Astrocyte (in vitro differentiated cells and primary cell): ENCODE measurements around the gene UBL4B. TPM values are rescaled to one million over a fixed set of nuclear protein-coding genes. Genes with fewer than 3 reads are reported as not detected.
A peak's percentile ranks its signal among the peaks of the same experiment; 100 is the strongest.

Experiments
- DNase-seq: peaks from one replicate; pipeline ENCODE4 v3.0.0-alpha.2; 2010; ENCODE audit warnings: low read depth
- FAIRE-seq: peaks from 2 replicates; lab custom pipeline; 2011; peaks lifted over from hg19 to GRCh38; lab: Jason Lieb, UNC
- H2AFZ ChIP-seq: 2 replicates; pipeline ENCODE4 v1.6.0; 2012; ENCODE audit warnings: low read depth, low read length, inconsistent platforms
- H3K27ac ChIP-seq: 2 replicates; pipeline ENCODE4 v1.5.1; 2011; ENCODE audit warnings: low read depth, low read length, inconsistent platforms
- H3K27me3 ChIP-seq: 2 replicates; pipeline ENCODE4 v1.6.0; 2011; ENCODE audit warnings: low read length, inconsistent platforms; ENCODE audit not compliant: insufficient read depth
- H3K36me3 ChIP-seq: 2 replicates; pipeline ENCODE4 v1.5.1; 2011; ENCODE audit warnings: low read length, inconsistent platforms; ENCODE audit not compliant: insufficient read depth
- H3K4me1 ChIP-seq: 2 replicates; pipeline ENCODE4 v1.5.1; 2011; ENCODE audit warnings: low read length, inconsistent platforms; ENCODE audit not compliant: insufficient read depth
- H3K4me2 ChIP-seq: 2 replicates; pipeline ENCODE4 v1.6.0; 2012; ENCODE audit warnings: low read length, inconsistent platforms
- H3K4me3 ChIP-seq: 2 replicates; pipeline ENCODE4 v1.5.1; 2011; ENCODE audit warnings: low read depth, mild to moderate bottlenecking, low read length, inconsistent platforms; ENCODE audit not compliant: insufficient read depth
- H3K79me2 ChIP-seq: 2 replicates; pipeline ENCODE4 v1.6.0; 2012; ENCODE audit warnings: mild to moderate bottlenecking, low read length, inconsistent platforms; ENCODE audit not compliant: insufficient read depth
- H3K9ac ChIP-seq: 2 replicates; pipeline ENCODE4 v1.6.0; 2012; ENCODE audit warnings: mild to moderate bottlenecking, low read length, inconsistent platforms
- H3K9me3 ChIP-seq: 2 replicates; pipeline ENCODE4 v1.5.1; 2012; ENCODE audit warnings: low read depth, mild to moderate bottlenecking, low read length, inconsistent platforms; ENCODE audit not compliant: insufficient read depth
- H4K20me1 ChIP-seq: 2 replicates; pipeline ENCODE4 v1.6.0; 2012; ENCODE audit warnings: low read length, inconsistent platforms; ENCODE audit not compliant: insufficient read depth
- H3K27ac Mint-ChIP-seq: one replicate; pipeline ENCODE4 v1.8.0; 2021; ENCODE audit warnings: mild to moderate bottlenecking, mixed read lengths; ENCODE audit not compliant: unreplicated experiment
- H3K27me3 Mint-ChIP-seq: one replicate; pipeline ENCODE4 v1.8.0; 2021; ENCODE audit warnings: low read depth, mixed read lengths; ENCODE audit not compliant: unreplicated experiment
- H3K36me3 Mint-ChIP-seq: one replicate; pipeline ENCODE4 v1.8.0; 2021; ENCODE audit warnings: low read depth, mixed read lengths; ENCODE audit not compliant: unreplicated experiment
- H3K4me1 Mint-ChIP-seq: one replicate; pipeline ENCODE4 v1.8.0; 2021; ENCODE audit warnings: low read depth, mixed read lengths; ENCODE audit not compliant: unreplicated experiment
- H3K4me3 Mint-ChIP-seq: one replicate; pipeline ENCODE4 v1.8.0; 2021; ENCODE audit warnings: mild to moderate bottlenecking, moderate library complexity, mixed read lengths; ENCODE audit not compliant: unreplicated experiment
- H3K9me3 Mint-ChIP-seq: one replicate; pipeline ENCODE4 v1.8.0; 2021; ENCODE audit warnings: mild to moderate bottlenecking, mixed read lengths; ENCODE audit not compliant: unreplicated experiment
- CTCF ChIP-seq: IDR thresholded peaks from 2 replicates; pipeline ENCODE4 v1.5.1; 2011; ENCODE audit warnings: low read depth, mild to moderate bottlenecking, inconsistent platforms, low read length, moderate library complexity; ENCODE audit not compliant: insufficient read depth
- EZH2 ChIP-seq: IDR thresholded peaks from 2 replicates; pipeline ENCODE4 v1.6.1; 2012; ENCODE audit warnings: mild to moderate bottlenecking, low read length, inconsistent platforms; ENCODE audit not compliant: insufficient read depth
- total RNA-seq: library from RNA; stranded (reverse); gene quantifications from 2 replicates; pipeline ENCODE4 v1.2.1, GENCODE V29; 2021

Gene UBL4B
- total RNA-seq, 1 donor from 2014 or later = not detected

GRCh38 chr1:110088739-110089316, 23.4 kb upstream of the UBL4B start:
- no peak for DNase-seq
- H4K20me1 ChIP-seq = no peaks in the 10 kb centered on the region
- Mint-ChIP-seq H3K36me3 (peaks cover 2% of the 10 kb centered on the region), H3K27ac (no peak overlapping the region), H3K4me1 (peaks cover 18% of the 10 kb centered on the region), H3K27me3 (peaks cover 74% of the 10 kb centered on the region), H3K4me3 (no peak overlapping the region), H3K9me3 (no peaks in the 10 kb centered on the region)
- peaks cover 10% of the 10 kb centered on the region for H3K4me1 ChIP-seq
- H3K27ac ChIP-seq = no peak overlapping the region
- no peak overlapping the region for H3K4me3 ChIP-seq
- H3K9ac ChIP-seq = no peak overlapping the region
- H2AFZ ChIP-seq = no peak overlapping the region
- H3K27me3 ChIP-seq = peaks cover 73% of the 10 kb centered on the region
- no peak overlapping the region for H3K4me2 ChIP-seq
- FAIRE-seq = no peak
- TF ChIP-seq CTCF = no peak
- TF ChIP-seq EZH2 = no peak
- H3K9me3 ChIP-seq = no peaks in the 10 kb centered on the region
- H3K36me3 ChIP-seq = no peaks in the 10 kb centered on the region
- no peaks in the 10 kb centered on the region for H3K79me2 ChIP-seq

GRCh38 chr1:110089561-110090275, 22.5 kb upstream of the UBL4B start:
- H3K9me3 ChIP-seq = no peaks in the 10 kb centered on the region

More at GRCh38 chr1:110089561-110090275, 22.5 kb upstream of the UBL4B start:
- DNase-seq = no peak
- FAIRE-seq = no peak
- Histone ChIP-seq H3K4me1 (peaks cover 2% of the 10 kb centered on the region), H3K27ac (no peak overlapping the region), H4K20me1 (no peaks in the 10 kb centered on the region), H3K4me3 (no peak overlapping the region), H3K9ac (no peak overlapping the region), H3K4me2 (no peak overlapping the region), H3K27me3 (peaks cover 69% of the 10 kb centered on the region), H2AFZ (no peak overlapping the region), H3K36me3 (no peaks in the 10 kb centered on the region), H3K79me2 (no peaks in the 10 kb centered on the region)
- H3K4me1 Mint-ChIP-seq = peaks cover 23% of the 10 kb centered on the region
- H3K27me3 Mint-ChIP-seq = peaks cover 74% of the 10 kb centered on the region
- TF ChIP-seq EZH2 = no peak
- no peak for TF ChIP-seq CTCF
- peaks cover 4% of the 10 kb centered on the region for H3K36me3 Mint-ChIP-seq
- H3K9me3 Mint-ChIP-seq = no peaks in the 10 kb centered on the region
- peak overlapping the region; percentile 25 for H3K4me3 Mint-ChIP-seq
- H3K27ac Mint-ChIP-seq = no peak overlapping the region
